Measurements from ENCODE around the gene DEFB132.

Gene DEFB132

DNA sequence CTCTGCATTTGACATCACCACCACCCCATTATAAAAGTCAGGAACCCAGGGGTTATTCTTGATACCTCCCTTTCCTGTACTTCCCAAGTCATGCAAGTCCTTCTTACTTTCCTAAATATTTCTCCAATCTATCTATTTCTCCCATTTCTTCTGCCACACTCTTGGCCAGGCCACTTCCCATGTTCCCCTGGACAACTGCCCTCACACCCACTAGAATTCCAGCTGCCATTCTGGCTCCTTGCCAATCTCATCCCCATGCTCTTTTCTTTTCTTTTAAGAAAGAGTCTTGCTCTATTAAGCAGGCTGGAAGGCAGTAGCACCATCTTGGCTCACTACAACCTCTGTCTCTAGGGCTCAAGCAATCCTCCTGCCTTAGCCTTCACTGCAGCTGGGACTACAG, 15.2 kb downstream of the DEFB132 start:
- no peak for DNase-seq (ENCODE audit: low read depth, low spot score)
- Histone ChIP-seq H3K9me3 (ENCODE audit: low read depth, low read length) (no peaks in the 10 kb centered on the region), H3K9ac (ENCODE audit: insufficient read length) (no peak overlapping the region), H3K36me3 (ENCODE audit: insufficient read depth, low read length) (no peaks in the 10 kb centered on the region; the same call in 1 of the 2 replicates), H3K4me3 (no peak overlapping the region), H3K27ac (no peak overlapping the region)
- no peak for TF ChIP-seq EZH2 (IDR thresholded peaks at IDR 0.05)
- TF ChIP-seq FOXP2 (optimal IDR thresholded peaks at IDR 0.05; ENCODE audit: control extremely low read depth, extremely low read length, insufficient read depth), result no peak
- no peak for TF ChIP-seq POLR2AphosphoS5 (IDR thresholded peaks at IDR 0.05; ENCODE audit: borderline replicate concordance, low read depth, low read length)

DNA sequence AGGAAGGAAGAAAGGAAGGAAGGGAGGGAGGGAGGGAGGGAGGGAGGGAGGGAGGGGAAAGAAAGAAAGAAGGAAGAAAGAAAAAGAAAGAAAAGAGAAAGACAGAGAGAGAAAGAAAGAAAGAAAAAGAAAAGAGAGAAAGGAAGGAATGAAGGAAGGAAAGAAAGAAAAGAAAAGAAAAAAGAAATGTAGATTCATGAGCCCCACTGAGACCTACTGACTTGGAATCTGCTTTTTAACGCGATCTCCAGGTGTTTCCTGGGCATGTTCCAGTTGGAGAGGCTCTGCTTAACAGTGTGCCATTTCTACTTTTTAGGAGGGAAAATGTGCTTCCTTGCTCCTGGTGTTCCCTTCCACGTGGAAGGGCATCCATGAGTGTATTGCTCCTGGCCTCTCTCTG, 16.4 kb downstream of the DEFB132 start:
- no peak overlapping the region for H3K4me3 ChIP-seq
- H3K9me3 ChIP-seq (ENCODE audit: low read depth, low read length), result no peaks in the 10 kb centered on the region
- no peak overlapping the region for H3K27ac ChIP-seq
- H3K36me3 ChIP-seq (ENCODE audit: insufficient read depth, low read length), result no peaks in the 10 kb centered on the region; the same call in 1 of the 2 replicates
- TF ChIP-seq FOXP2 (optimal IDR thresholded peaks at IDR 0.05; ENCODE audit: control extremely low read depth, extremely low read length, insufficient read depth) (no peak), EZH2 (IDR thresholded peaks at IDR 0.05) (no peak), POLR2AphosphoS5 (IDR thresholded peaks at IDR 0.05; ENCODE audit: borderline replicate concordance, low read depth, low read length) (no peak)
- DNase-seq (ENCODE audit: low read depth, low spot score), result no peak
- H3K9ac ChIP-seq (ENCODE audit: insufficient read length), result no peak overlapping the region

DNA sequence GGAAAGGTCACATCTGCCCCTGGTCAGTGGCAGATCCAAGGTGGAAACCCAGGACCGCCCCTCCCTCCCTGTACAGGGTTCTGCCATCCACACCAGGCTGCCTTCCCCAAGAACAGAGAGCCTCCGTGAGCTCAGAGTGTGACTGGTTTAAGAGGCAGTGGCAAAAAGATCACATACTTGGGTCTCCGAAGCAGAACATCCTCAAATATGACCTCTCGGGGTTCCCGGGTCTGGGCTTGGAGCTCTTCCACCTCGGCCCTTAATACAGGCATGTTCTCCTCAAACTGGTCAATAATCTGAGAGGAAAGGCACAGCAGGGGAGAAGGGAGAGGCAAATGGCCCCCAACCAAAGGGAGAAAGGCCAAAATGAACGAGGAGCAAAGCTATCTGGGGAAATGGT, 18.3 kb downstream of the DEFB132 start:
- no peak for DNase-seq (ENCODE audit: low read depth, low spot score)
- Histone ChIP-seq H3K27ac (no peak overlapping the region), H3K4me3 (no peak overlapping the region), H3K36me3 (ENCODE audit: insufficient read depth, low read length) (no peaks in the 10 kb centered on the region; the same call in 1 of the 2 replicates), H3K9me3 (ENCODE audit: low read depth, low read length) (no peaks in the 10 kb centered on the region), H3K9ac (ENCODE audit: insufficient read length) (no peak overlapping the region)
- TF ChIP-seq FOXP2 (optimal IDR thresholded peaks at IDR 0.05; ENCODE audit: control extremely low read depth, extremely low read length, insufficient read depth) (no peak), EZH2 (IDR thresholded peaks at IDR 0.05) (no peak), POLR2AphosphoS5 (IDR thresholded peaks at IDR 0.05; ENCODE audit: borderline replicate concordance, low read depth, low read length) (no peak)

DNA sequence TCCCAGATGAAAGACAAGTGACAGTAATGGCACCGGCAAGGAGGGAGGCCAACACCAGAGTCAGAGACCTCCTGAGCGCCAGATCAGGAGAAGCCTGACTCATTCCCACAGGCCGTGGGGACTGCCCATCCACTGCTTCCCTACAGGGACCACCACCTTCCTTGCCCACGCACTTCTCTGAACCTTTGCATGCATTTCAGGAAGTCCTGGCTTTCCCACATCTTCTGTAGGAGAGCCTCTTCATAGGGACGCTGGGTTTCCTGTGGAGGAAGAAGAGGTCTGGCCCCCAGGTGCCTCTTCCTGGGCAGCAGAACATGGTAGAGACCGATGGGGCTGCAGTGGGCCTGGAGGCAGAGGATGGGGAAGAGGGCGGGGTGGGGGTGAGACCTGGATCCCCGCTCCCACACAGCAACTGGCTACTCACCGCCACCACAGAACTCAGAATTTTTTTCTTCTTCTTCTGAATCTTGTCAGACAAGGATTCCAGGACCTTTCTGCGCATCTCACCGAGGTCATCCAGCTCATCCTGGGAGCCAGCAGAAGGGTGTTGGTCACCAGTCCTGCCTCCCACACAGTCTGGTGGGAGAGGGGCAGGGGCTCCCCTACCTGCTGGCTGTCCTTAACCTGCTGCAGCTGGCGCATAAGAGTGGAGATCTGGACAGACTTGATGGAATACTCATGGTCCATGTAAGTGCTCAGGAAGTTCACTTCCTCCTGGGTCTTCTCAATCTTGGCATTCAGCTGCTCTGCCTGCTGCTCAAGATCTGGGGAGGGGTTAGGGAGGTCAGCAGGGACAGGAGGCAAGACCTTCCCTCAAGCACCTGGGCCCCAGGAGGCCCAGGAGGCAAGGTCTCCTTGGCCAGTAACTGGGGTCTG, 19.3 kb downstream of the DEFB132 start:
- Histone ChIP-seq H3K27ac (no peak overlapping the region), H3K36me3 (ENCODE audit: insufficient read depth, low read length) (no peaks in the 10 kb centered on the region; the same call in 1 of the 2 replicates), H3K9me3 (ENCODE audit: low read depth, low read length) (no peaks in the 10 kb centered on the region), H3K4me3 (no peak overlapping the region), H3K9ac (ENCODE audit: insufficient read length) (no peak overlapping the region)
- no peak for TF ChIP-seq POLR2AphosphoS5 (IDR thresholded peaks at IDR 0.05; ENCODE audit: borderline replicate concordance, low read depth, low read length)
- TF ChIP-seq FOXP2 (optimal IDR thresholded peaks at IDR 0.05; ENCODE audit: control extremely low read depth, extremely low read length, insufficient read depth), result no peak
- no peak for TF ChIP-seq EZH2 (IDR thresholded peaks at IDR 0.05)
- no peak for DNase-seq (ENCODE audit: low read depth, low spot score)

DNA sequence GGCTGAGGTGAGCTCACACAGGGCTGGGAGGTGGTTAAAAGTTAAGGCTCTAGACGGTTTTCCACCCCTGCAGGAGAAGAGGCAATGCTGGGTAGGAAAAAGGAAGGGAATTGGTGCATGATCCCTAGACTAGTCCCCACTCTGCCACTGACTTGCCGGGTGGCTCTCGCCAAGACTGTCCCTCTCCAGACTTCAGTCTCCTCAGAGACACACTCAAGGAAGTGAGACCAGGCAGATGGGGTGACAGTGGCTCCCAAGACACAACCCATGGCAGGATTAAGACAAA, 19.9 kb downstream of the DEFB132 start:
- Histone ChIP-seq H3K27ac (no peak overlapping the region), H3K4me3 (no peak overlapping the region), H3K9ac (ENCODE audit: insufficient read length) (no peak overlapping the region), H3K36me3 (ENCODE audit: insufficient read depth, low read length) (no peaks in the 10 kb centered on the region; the same call in 1 of the 2 replicates), H3K9me3 (ENCODE audit: low read depth, low read length) (no peaks in the 10 kb centered on the region)
- no peak for TF ChIP-seq FOXP2 (optimal IDR thresholded peaks at IDR 0.05; ENCODE audit: control extremely low read depth, extremely low read length, insufficient read depth)
- no peak for TF ChIP-seq POLR2AphosphoS5 (IDR thresholded peaks at IDR 0.05; ENCODE audit: borderline replicate concordance, low read depth, low read length)
- no peak for TF ChIP-seq EZH2 (IDR thresholded peaks at IDR 0.05)
- DNase-seq (ENCODE audit: low read depth, low spot score), result no peak

DNA sequence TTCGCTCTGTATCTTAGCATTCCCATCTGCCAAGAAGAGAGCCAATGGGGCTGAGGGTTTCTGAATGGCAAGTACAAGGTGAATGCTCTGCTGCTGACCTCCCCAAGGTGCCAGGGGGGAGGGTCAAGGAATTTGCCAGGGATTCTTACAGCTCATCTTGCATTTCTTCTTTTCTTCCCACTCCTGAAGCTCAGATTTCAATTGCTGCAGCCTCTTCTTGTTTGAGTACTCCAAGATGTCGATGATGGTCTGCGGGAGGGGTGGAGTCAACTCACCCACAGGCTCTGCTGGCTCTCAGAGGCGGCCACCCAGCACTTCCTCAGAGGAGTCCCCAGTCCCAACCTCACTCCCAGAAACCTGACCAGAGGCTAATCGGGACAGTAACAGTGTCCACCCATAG, 20.7 kb downstream of the DEFB132 start:
- Histone ChIP-seq H3K36me3 (ENCODE audit: insufficient read depth, low read length) (no peaks in the 10 kb centered on the region; the same call in 1 of the 2 replicates), H3K9ac (ENCODE audit: insufficient read length) (no peak overlapping the region), H3K9me3 (ENCODE audit: low read depth, low read length) (no peaks in the 10 kb centered on the region), H3K27ac (no peak overlapping the region), H3K4me3 (no peak overlapping the region)
- TF ChIP-seq POLR2AphosphoS5 (IDR thresholded peaks at IDR 0.05; ENCODE audit: borderline replicate concordance, low read depth, low read length) (no peak), EZH2 (IDR thresholded peaks at IDR 0.05) (no peak), FOXP2 (optimal IDR thresholded peaks at IDR 0.05; ENCODE audit: control extremely low read depth, extremely low read length, insufficient read depth) (no peak)
- no peak for DNase-seq (ENCODE audit: low read depth, low spot score)

DNA sequence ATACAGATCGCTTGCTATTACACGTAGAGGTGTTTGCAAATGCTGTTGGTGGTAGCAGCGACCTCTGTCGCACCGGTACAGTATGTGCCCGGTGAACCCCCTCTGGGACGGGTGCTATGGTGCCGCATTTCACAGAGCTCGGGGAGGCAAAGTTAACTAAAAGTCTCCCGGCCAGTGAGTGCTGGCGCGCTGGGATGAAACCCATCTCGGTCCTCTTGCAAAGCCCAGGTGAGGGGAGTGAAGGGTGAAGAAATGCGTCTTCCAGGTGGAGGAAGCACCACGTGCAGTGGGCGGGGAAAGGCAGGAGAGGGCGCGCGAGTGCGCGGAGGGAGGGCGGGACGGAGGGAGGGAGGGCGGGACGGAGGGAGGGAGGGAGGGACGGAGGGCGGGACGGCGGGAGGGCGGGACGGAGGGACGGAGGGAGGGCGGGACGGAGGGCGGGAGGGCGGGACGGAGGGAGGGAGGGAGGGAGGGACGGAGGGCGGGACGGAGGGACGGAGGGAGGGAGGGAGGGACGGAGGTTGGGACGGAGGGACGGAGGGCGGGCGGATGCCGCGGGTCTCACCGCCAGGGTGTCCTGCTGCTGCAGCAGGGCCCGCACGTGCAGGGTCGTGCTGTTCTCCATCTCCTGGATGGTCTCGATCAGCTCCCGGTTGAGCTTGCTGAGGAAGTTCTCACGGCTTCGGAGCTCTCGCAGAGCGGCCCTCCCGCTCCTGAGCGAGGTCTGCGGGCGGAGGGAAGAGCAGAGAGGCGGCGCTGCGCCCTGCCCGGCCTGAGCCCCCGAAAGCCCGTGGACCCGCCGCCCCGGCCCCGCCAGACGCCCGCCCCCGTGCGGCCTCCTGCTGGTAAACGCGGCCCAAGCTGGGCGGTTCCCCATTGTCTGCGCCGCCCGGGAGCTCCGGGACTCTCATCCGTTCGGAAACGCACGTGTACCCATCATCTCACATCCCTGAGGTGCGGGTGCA, 21.4 kb downstream of the DEFB132 start:
- no peak for DNase-seq (ENCODE audit: low read depth, low spot score)

DNA sequence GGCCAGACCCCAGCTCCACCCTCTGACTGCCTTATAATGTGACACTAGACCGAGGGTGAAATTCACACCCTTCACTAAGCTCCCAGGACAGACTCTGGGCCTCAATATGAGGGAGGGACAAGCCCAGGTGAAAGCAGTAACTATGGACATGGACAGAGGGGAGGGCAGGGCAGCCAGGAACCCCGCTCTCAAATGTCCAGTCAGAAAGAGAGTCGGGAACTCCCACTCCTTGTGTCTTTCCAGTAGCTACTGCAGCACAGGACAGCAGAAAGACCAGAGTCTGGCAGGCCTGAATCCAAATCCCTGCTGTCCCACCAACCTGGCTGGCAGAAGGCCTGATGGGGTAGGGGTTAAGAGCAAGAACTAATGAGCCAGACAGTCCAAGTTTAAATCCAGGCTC, 26.6 kb downstream of the DEFB132 start:
- TF ChIP-seq POLR2AphosphoS5 (IDR thresholded peaks at IDR 0.05; ENCODE audit: borderline replicate concordance, low read depth, low read length), result no peak
- no peak for TF ChIP-seq FOXP2 (optimal IDR thresholded peaks at IDR 0.05; ENCODE audit: control extremely low read depth, extremely low read length, insufficient read depth)
- no peak for TF ChIP-seq EZH2 (IDR thresholded peaks at IDR 0.05)
- Histone ChIP-seq H3K9me3 (ENCODE audit: low read depth, low read length) (no peaks in the 10 kb centered on the region), H3K9ac (ENCODE audit: insufficient read length) (no peak overlapping the region), H3K27ac (no peak overlapping the region), H3K4me3 (no peak overlapping the region), H3K36me3 (ENCODE audit: insufficient read depth, low read length) (no peaks in the 10 kb centered on the region)
- no peak for DNase-seq (ENCODE audit: low read depth, low spot score)

More for the DNA sequence above, 21.4 kb downstream of the DEFB132 start:
- TF ChIP-seq FOXP2 (optimal IDR thresholded peaks at IDR 0.05; ENCODE audit: control extremely low read depth, extremely low read length, insufficient read depth) (no peak), POLR2AphosphoS5 (IDR thresholded peaks at IDR 0.05; ENCODE audit: borderline replicate concordance, low read depth, low read length) (no peak), EZH2 (IDR thresholded peaks at IDR 0.05) (no peak)
- Histone ChIP-seq H3K4me3 (no peak overlapping the region), H3K36me3 (ENCODE audit: insufficient read depth, low read length) (no peaks in the 10 kb centered on the region; the same call in 1 of the 2 replicates), H3K27ac (no peak overlapping the region), H3K9ac (ENCODE audit: insufficient read length) (no peak overlapping the region), H3K9me3 (ENCODE audit: low read depth, low read length) (no peaks in the 10 kb centered on the region)

All from SK-N-MC (cell line).